CD4-positive, alpha-beta T cell (primary cell): ENCODE data around the gene SPATA31D1. TPM values are rescaled to one million over a fixed set of nuclear protein-coding genes. Genes with fewer than 3 reads are reported as not detected.

Experiments
- ATAC-seq: fragments of 200-7000 bp; cut with Tn5 transposase; one replicate; pipeline ENCODE4 v1.10.0; 2022; ENCODE audit warnings: mild to moderate bottlenecking; ENCODE audit not compliant: poor library complexity
- CTCF ChIA-PET: fragments of 350-600 bp; sonication (Branson Sonifier 250); formaldehyde crosslinking; loops from one replicate; lab custom pipeline; 2021; ENCODE audit warnings: antibody characterized with exemption, inconsistent platforms; lab: Charles Lee
- POLR2A ChIA-PET: fragments of 350-600 bp; sonication (Branson Sonifier 250); formaldehyde crosslinking; loops from one replicate; lab custom pipeline; 2021; ENCODE audit warnings: antibody characterized with exemption, inconsistent platforms; lab: Charles Lee
- DNase-seq, 14 experiments: peaks; one replicate each; pipeline ENCODE4 v3.0.0-alpha.2; 2013 to 2020; ENCODE audit warnings: mixed read lengths in 2 of 14
- H3K27ac ChIP-seq, 2 donors: one replicate each; pipeline versions ENCODE4 v1.5.1 to v1.7.0; 2013; ENCODE audit warnings: low read length in 2 of 2, low read depth in 1 of 2, mild to moderate bottlenecking in 1 of 2
- H3K27me3 ChIP-seq, 2 experiments: 1 replicate in 1 of 2; 2 replicates in 1 of 2; pipeline versions ENCODE4 v1.6.1 to v1.7.0; 2013; ENCODE audit warnings: low read length in 2 of 2, control low read depth in 1 of 2, mild to moderate bottlenecking in 1 of 2, moderate library complexity in 1 of 2; ENCODE audit not compliant: insufficient read depth in 2 of 2, control insufficient read depth in 1 of 2
- H3K36me3 ChIP-seq: one replicate; pipeline ENCODE4 v1.6.1; 2013; ENCODE audit warnings: low read length, control low read depth; ENCODE audit not compliant: insufficient read depth
- H3K4me1 ChIP-seq: one replicate; pipeline ENCODE4 v1.6.1; 2013; ENCODE audit warnings: low read length, control low read depth; ENCODE audit not compliant: insufficient read depth
- H3K4me3 ChIP-seq: one replicate; pipeline ENCODE4 v1.5.1; 2013; ENCODE audit warnings: mild to moderate bottlenecking, low read length, moderate library complexity
- H3K9me3 ChIP-seq, 2 experiments: 1 replicate in 1 of 2; 2 replicates in 1 of 2; pipeline versions ENCODE4 v1.6.1 to v1.7.0; 2013; ENCODE audit warnings: low read length in 2 of 2, mild to moderate bottlenecking in 2 of 2, control low read depth in 1 of 2, moderate library complexity in 1 of 2; ENCODE audit not compliant: control insufficient read depth in 1 of 2, insufficient read depth in 1 of 2
- H3K27ac Mint-ChIP-seq: one replicate; pipeline ENCODE4 v1.8.0; 2020; ENCODE audit warnings: mixed read lengths
- H3K27me3 Mint-ChIP-seq: one replicate; pipeline ENCODE4 v1.8.0; 2021; ENCODE audit warnings: mixed read lengths
- H3K36me3 Mint-ChIP-seq: one replicate; pipeline ENCODE4 v1.8.0; 2021; ENCODE audit warnings: low read depth, mixed read lengths
- H3K4me1 Mint-ChIP-seq: one replicate; pipeline ENCODE4 v1.8.0; 2021; ENCODE audit warnings: low read depth, mixed read lengths
- H3K4me3 Mint-ChIP-seq: one replicate; pipeline ENCODE4 v1.8.0; 2020; ENCODE audit warnings: mild to moderate bottlenecking, mixed read lengths
- H3K9me3 Mint-ChIP-seq: one replicate; pipeline ENCODE4 v1.8.0; 2020; ENCODE audit warnings: mixed read lengths
- CTCF ChIP-seq: fragments of 200-600 bp; IDR thresholded peaks from one replicate; pipeline ENCODE4 v1.8.0; 2022; ENCODE audit warnings: antibody characterized with exemption, mild to moderate bottlenecking
- intact Hi-C, 2 experiments: fragments of 100-400 bp; cut with DNase I in 1 of 2; cut with micrococcal nuclease in 1 of 2; formaldehyde crosslinking; loops; one replicate each; pipeline versions ENCODE4 v1.15.1 to v1.9.0; 2023 to 2025; cut with DNase I, micrococcal nuclease
- total RNA-seq, 174 experiments: library from RNA in 2 of 174; stranded (reverse) in 2 of 174; gene quantifications; one replicate each; pipeline ENCODE4 v1.2.3 and lab custom pipeline; 2021 to 2026

Gene SPATA31D1
- total RNA-seq, 2 experiments from 2014 or later = not detected

GRCh38 chr9:81981883-81982282 lies 6.7 kb upstream of the SPATA31D1 start:
- H3K4me3 ChIP-seq = no peak overlapping the region
- no peaks in the 10 kb centered on the region for H3K4me1 ChIP-seq
- POLR2A ChIA-PET = no interaction called here
- H3K9me3 ChIP-seq = peaks cover 0 to 8% of the 10 kb centered on the region in 2 experiments
- Mint-ChIP-seq H3K27ac (no peak overlapping the region), H3K27me3 (no peaks in the 10 kb centered on the region), H3K36me3 (no peaks in the 10 kb centered on the region), H3K4me3 (no peak overlapping the region), H3K4me1 (no peaks in the 10 kb centered on the region), H3K9me3 (peaks cover 3% of the 10 kb centered on the region)
- no peak for DNase-seq
- H3K36me3 ChIP-seq = no peaks in the 10 kb centered on the region
- CTCF ChIA-PET = no interaction called here
- H3K27ac ChIP-seq = no peak overlapping the region
- TF ChIP-seq CTCF = no peak
- ATAC-seq = no peak
- intact Hi-C loops = no loop called here
- no peaks in the 10 kb centered on the region for H3K27me3 ChIP-seq

- no peaks in the 10 kb centered on the region for H3K4me1 Mint-ChIP-seq
- H3K4me3 ChIP-seq = no peak overlapping the region
- H3K27ac ChIP-seq = no peak overlapping the region
- H3K27me3 Mint-ChIP-seq = no peaks in the 10 kb centered on the region
- DNase-seq (no peak), ATAC-seq (no peak)
- no peaks in the 10 kb centered on the region for H3K4me1 ChIP-seq
- H3K27me3 ChIP-seq = no peaks in the 10 kb centered on the region
- H3K36me3 ChIP-seq = no peaks in the 10 kb centered on the region
- ChIA-PET CTCF (no interaction called here), POLR2A (no interaction called here)
- H3K4me3 Mint-ChIP-seq = no peak overlapping the region
- no peaks in the 10 kb centered on the region for H3K9me3 Mint-ChIP-seq
- no peaks in the 10 kb centered on the region for H3K36me3 Mint-ChIP-seq
- H3K27ac Mint-ChIP-seq = no peak overlapping the region
- TF ChIP-seq CTCF = no peak
- intact Hi-C loops = no loop called here
- H3K9me3 ChIP-seq = no peaks in the 10 kb centered on the region
These were observed 3.6 kb upstream of the SPATA31D1 start for GRCh38 chr9:81984928-81985327.

GRCh38 chr9:81986051-81986450 lies 2.5 kb upstream of the SPATA31D1 start:
- H3K4me1 Mint-ChIP-seq = no peaks in the 10 kb centered on the region

More at GRCh38 chr9:81986051-81986450, 2.5 kb upstream of the SPATA31D1 start:
- Histone ChIP-seq H3K27ac (no peak overlapping the region), H3K27me3 (no peaks in the 10 kb centered on the region), H3K4me1 (no peaks in the 10 kb centered on the region), H3K4me3 (no peak overlapping the region), H3K9me3 (no peaks in the 10 kb centered on the region), H3K36me3 (no peaks in the 10 kb centered on the region)
- Mint-ChIP-seq H3K27ac (no peak overlapping the region), H3K36me3 (no peaks in the 10 kb centered on the region), H3K27me3 (no peaks in the 10 kb centered on the region), H3K4me3 (no peak overlapping the region), H3K9me3 (no peaks in the 10 kb centered on the region)
- CTCF ChIA-PET = interaction anchor here (0.5 kb wide), 1 partner anchor 529 kb away, joined by 3 read pairs; no protein-coding TSS in a partner anchor
- intact Hi-C loops = no loop called here
- TF ChIP-seq CTCF = no peak
- DNase-seq (no peak), ATAC-seq (no peak)
- POLR2A ChIA-PET = no interaction called here
